Measurements from ENCODE around the gene TM9SF4. TPM values are rescaled to one million over a fixed set of nuclear protein-coding genes. Genes with fewer than 3 reads are reported as not detected.

TM9SF4 gene, protein sequence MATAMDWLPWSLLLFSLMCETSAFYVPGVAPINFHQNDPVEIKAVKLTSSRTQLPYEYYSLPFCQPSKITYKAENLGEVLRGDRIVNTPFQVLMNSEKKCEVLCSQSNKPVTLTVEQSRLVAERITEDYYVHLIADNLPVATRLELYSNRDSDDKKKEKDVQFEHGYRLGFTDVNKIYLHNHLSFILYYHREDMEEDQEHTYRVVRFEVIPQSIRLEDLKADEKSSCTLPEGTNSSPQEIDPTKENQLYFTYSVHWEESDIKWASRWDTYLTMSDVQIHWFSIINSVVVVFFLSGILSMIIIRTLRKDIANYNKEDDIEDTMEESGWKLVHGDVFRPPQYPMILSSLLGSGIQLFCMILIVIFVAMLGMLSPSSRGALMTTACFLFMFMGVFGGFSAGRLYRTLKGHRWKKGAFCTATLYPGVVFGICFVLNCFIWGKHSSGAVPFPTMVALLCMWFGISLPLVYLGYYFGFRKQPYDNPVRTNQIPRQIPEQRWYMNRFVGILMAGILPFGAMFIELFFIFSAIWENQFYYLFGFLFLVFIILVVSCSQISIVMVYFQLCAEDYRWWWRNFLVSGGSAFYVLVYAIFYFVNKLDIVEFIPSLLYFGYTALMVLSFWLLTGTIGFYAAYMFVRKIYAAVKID
- total RNA-seq (2014; rRNA removed) = 32.6 and 36.8 TPM in 2 replicates
- 25.6 TPM for polyA plus RNA-seq (2012)

DNA sequence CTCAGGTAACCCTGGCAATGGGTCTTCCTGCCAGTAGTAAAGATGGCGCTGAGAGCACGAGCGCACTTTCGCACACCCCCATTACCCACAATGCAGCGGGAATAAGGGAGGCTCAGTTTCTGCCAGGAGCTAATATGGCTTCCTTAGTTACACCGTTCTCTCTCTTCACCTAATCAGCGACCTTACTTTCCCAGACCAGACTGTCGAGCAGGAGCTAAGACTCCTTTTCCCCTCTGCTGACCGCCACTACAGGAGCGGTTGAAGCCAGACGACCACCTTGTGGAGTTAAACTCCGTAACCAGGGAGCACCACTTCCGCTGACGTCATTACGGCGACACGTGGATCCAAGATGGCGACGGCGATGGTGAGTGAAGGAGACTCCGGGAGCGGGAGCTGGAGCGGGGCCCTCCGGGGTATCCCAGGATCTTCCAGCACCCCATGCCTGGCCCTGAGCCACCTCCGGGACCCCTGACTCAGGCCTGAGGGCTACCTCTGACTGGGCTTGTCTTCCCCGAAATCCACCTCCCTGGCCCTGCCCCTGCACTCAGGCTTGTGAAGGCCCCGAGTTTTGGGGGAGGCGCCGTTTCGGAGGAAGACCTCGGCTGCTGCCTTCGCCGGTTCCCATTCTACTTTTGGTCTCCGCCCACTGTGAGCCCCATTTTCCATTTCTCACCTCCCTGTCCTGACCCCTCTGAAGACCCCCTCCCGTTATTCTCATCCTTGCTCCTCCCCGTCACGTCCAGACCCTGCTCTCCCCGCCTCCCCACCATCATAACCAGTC is at the start of gene TM9SF4:
TSS of gene TM9SF4 (plus strand) at position 323 of the 781 bp plus-strand sequence. CDS start at position 350, 27 bp downstream.
- peak; percentile 94 for DNase-seq (ENCODE audit: low read depth)

DNA sequence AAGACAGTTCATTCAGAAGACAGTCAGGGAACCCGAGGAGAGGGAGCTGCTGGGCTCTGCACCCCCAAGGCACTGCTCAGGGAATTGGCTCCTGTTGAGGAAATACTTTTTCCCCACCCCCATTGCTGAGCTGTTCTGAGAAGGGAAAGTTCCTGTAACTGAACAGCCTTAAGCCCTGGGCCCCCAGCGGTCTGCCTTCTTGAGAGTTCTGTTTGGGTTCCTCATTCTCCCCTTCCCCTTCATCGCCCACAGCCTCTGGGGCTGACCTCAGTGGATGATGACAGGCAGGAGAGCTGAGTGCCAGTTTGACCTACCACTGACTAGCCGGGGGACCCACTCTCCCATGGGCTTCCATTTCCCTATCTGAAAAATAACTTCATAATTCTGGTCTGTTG is 46.7 kb upstream of the TM9SF4 start:
- no peak for DNase-seq (ENCODE audit: low read depth)

DNA sequence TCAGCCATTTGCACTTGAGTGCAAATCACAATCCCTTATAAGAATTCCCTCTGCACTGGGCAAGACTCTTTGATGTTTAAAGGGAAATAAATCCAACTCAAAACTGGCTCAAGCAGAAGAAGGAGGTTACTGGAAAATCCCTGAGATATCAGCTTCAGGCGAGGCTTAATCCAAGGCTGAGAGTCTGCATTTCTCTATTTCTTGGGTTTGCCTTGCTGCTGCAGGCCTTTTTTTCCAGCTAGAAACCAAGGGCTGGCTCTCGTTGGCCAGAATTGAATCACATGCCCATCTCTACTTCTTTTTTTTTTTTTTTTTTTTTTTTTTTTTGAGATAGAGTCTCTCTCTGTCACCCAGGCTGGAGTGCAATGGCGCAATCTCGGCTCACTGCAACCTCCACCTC is 45.8 kb upstream of the TM9SF4 start:
- no peak for DNase-seq (ENCODE audit: low read depth)

DNA sequence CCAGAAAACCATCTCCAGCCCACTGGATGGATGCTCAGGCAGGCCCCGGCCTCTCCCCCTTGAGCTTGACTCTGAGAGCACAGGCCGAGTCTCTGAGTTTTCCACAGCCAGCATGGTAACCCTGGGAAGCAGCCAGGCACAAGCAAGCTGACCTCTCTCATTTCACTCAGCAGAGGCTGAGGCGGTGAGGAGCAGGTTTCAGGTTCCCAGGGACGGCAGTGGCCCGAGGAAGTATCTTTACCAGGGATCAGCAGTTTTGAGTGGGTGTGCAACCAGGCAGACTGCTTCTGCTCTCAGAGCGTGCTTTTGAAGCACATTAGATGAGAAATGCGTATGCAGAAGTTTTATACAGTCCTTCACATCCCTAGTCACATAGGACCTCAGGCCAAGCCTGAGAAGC is 44.8 kb upstream of the TM9SF4 start:
- DNase-seq (ENCODE audit: low read depth) = no peak

DNA sequence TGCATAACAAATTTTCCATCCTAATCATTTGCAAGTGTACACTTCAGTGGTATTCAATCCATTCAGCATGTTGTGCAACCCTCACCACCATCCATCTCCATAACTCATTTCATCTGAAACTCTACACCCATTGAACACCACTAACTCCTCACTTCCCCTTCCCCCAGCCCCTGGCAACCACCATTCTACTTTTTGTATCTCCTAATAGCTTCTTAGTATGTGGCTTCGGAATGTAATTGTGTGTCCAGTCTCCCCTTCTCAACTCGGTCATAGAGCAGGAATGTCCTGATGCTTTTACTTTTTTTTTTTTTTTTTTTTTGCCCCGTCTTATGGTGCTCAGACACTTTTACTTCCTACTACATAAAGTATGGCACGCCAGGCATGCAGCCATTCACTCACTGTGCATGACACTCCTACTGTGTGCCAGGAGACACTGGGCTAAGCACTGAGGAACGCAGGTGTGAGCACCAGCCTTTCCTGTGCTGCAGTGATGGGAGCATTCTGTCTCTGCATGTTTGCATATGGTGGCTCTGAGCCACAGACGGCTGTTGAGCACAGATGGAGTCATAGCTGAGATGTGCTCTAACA is 42.2 kb upstream of the TM9SF4 start:
- DNase-seq (ENCODE audit: low read depth) = peak; percentile 70

DNA sequence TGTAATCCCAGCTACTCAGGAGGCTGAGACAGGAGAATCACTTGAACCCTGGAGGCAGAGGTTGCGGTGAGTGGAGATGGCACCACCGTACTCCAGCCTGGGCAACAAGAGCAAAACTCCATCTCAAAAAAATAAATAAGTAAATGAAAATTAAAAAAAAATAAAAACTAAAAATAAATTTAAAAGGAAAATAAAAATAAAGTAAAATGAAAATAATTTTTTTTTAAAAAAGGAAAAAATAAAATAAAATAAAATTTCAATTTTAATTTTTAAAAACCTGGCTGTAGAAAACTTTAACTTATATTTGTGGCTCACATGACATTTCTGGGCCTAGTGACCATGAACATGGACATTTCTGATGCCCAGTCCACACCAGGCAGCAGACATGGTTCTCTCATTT is 41.3 kb upstream of the TM9SF4 start:
- no peak for DNase-seq (ENCODE audit: low read depth)

DNA sequence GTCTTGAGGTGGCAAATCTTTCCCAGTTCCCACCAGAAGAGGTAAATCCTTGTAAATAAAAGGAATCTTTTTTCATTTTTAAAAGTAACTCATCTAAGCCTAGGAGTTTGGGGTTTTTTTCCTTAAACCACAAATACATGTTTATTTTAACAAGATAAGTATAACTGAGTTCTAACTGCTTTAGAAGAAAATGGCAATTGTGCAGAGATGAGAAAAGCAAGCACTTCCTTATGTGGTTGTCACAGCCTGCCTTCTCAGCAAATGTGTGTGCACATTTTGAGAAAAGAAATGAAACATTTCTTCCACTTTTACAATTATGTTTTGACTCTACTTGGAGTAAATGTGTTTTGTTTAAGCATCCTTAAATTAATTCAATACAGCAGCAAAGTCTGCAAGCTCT is 39.8 kb upstream of the TM9SF4 start:
- DNase-seq (ENCODE audit: low read depth) = no peak

DNA sequence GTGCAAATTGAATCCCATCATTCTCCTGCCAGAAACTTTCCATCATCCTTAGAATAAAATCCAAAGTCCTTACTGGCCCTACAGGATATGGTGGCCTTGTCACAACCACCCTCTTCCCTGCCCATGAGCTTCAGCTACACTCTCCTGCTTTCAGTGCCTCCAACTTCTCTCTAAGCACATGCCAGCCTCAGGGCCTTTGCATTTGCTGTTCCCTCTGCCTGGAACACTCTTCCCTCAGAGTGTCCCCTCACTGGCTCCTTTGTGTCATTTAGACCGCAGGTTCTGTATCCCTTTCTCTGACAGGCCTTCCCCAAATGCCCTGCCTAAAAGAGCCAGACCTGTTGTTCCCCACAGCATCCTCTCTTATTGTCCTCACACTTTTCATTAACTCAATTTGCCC is 39.2 kb upstream of the TM9SF4 start:
- no peak for DNase-seq (ENCODE audit: low read depth)

DNA sequence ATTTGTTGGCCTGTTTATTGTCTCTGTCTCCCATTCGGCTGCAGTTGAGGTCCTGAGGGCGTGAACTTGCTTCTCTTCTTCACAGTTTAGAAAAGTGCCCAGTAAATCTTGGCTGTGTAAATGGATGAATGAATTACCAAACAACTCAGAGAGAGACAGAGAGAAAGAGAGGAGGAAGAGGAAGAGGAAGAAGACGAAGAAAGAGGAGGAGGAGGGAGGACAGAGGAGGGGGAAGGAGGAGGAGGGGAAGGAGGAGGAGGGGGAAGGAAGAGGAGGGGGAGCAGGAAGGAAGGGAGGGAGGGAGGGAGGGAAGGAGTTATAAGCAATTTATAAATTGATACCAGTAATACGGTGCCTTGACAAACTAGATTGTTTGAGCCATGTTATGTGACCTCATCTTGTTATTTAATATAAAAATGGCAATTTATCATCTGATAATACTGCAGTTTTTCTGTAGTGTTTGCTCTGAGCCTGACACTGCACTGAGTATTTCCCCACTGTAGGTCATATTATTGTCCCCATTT is 38.8 kb upstream of the TM9SF4 start:
- DNase-seq (ENCODE audit: low read depth) = no peak

DNA sequence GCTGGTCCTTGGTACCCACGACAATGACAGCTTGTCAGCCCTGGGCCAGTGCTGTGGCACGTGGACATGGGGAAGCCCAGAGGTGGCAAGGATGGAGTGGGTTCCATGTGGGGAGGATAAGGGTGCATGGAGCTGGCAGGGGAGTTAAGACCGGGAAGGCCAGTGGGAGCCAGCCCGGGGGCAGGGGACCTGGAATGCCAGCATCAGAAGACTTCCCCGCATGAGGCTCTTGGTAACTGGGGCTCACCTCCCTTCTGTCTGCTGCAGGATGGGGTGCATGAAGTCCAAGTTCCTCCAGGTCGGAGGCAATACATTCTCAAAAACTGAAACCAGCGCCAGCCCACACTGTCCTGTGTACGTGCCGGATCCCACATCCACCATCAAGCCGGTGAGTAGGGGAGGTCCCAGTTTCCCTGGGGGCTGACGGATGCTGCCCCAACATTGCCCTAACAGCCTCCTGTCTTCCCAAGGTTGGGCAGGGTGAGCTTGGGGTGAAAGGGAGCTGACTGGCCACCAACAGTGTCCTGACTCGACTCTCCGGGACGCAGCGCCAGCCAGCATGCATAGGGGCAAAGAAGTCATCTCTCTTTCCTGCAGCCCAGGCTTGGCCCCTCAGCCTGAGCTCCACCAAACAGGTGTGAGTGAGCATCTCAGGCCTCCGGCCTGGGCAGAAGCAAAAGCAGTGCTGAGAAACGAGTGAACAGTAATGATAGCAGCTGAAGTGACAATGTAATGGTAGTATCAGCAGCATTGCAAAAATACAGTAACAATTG is 37.9 kb upstream of the TM9SF4 start:
- DNase-seq (ENCODE audit: low read depth) = no peak

DNA sequence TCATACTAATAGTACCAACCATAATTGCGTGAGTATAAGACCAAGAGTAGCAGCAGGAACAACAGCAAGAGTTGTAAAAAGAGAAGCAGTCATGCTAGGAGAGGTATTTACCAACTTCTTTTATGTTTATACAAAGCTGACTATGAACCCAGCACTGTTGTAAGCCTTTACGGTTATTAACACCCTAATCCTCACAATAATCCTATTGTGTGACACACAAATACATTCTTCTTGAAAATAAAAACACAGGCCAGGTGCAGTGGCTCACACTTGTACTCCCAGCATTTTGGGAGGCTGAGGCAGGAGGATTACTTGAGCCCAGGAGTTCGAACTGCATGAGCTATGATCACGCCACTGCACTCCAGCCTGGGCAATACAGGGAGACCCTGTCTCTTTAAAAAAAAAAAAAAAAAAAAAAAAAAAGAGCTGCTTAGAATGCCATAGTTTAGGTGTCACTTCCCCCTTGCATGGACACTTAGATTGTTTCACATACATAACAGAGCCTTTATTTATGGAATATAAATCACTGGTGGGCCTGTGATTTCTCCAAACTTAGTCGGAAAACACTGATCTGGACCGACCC is 37.3 kb upstream of the TM9SF4 start:
- DNase-seq (ENCODE audit: low read depth) = no peak

DNA sequence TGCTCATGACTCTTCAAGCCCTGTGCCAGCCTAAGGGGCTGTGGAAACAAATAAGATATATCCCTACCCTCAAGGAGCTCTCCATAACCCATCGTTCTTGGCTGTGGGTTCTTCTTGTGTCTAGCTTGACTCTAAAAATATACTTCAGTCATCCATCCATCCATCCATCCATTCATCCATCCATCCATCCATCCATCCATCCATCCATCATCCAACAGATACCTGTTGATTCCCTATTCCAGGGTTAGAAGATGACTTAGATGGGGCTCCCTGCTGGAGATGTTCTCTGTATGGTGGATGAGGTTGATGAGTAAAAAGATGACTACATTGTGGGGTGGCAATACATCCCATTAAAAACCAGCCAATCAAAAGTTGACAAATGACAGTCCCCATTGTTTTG is 34.0 kb upstream of the TM9SF4 start:
- no peak for DNase-seq (ENCODE audit: low read depth)

DNA sequence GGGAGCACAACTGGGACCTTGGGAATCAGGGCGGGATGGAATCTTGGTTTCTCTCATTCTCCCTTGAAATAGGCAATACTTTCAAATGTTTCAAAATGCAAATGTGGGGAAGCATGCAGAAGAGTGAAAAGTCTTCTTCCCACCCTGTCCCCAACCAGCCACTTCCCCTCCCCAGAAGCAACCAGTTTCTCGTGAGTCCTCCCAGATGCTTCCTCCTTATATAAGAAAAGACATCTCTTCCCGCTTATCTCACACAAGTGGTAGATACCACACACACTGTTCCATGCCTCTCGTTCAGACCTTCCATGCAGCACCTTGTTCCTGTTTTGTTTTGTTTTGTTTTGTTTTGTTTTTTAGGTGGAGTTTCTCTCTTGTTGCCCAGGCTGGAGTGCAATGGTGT is 32.3 kb upstream of the TM9SF4 start:
- no peak for DNase-seq (ENCODE audit: low read depth)

DNA sequence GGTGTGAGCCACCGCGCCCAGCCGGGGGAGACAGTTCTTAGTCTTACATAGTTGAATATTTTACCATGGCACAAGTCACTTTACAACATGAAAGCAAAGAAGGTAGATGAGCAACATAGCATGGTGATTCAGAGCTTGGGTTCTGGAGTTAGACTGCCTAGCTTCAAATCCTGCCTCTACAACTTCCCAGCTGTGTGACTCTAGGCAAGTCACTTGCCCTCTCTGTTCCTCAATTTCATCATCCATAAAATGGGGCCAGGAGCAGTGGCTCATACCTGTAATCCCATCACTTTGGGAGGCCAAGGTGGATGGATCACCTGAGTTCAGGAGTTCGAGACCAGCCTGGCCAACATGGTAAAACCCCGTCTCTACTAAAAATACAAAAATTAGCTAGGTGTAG is 31.2 kb upstream of the TM9SF4 start:
- no peak for DNase-seq (ENCODE audit: low read depth)

DNA sequence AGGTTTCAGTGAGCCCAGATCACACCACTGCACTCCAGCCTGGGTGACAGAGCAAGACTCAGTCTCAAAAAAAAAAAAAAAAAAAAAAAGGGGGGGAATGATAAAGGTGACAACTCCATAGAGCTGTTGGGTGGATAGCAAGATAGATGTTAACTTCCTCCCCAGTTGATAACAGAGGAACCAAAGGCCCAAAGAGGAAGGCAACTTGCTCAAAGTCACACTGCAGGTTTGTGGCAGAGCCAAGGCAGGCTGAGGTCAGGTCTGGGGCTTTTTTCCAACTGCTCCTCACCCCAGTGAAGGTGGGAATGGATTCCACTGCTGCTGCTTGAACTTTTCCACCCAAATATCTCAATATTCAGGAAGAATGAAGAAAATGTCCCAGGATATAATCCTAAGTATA is 30.7 kb upstream of the TM9SF4 start:
- no peak for DNase-seq (ENCODE audit: low read depth)

DNA sequence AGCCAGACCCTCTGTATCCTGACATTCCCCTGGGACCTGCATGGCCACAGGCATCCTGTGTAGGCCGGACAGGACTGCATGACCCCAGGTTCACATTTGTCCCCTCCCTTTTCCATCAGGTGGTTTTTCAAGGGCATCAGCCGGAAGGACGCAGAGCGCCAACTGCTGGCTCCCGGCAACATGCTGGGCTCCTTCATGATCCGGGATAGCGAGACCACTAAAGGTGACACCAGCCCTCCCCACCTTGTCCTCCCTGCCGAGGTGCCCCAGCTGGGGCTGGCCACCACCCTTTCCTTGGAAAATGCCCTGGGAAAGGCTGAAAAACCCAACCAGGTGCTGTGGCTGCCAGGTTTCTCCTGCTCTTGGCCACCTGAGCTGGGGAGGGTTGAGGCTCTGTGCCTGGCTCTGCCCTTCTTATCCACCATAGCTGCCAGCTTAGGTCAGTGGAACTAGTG is 29.8 kb upstream of the TM9SF4 start:
- DNase-seq (ENCODE audit: low read depth) = no peak

DNA sequence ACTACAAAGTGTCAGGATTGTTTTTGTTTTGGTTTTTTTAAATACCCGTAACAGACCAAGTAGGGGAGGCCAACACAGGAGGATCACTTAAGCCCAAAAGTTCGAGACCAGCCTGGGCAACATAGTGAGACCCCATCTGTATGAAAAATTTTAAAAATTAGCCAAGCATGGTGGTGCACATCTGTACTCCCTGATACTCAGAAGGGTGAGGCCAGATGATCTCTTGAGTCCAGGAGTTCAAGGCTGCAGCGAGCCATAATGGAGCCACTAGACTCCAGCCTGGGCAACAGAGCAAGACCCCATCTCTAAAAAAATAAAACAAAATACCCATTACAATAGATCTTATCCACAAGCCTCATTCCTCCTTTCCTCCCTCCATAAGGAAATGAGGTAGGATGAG is 28.7 kb upstream of the TM9SF4 start:
- DNase-seq (ENCODE audit: low read depth) = no peak

DNA sequence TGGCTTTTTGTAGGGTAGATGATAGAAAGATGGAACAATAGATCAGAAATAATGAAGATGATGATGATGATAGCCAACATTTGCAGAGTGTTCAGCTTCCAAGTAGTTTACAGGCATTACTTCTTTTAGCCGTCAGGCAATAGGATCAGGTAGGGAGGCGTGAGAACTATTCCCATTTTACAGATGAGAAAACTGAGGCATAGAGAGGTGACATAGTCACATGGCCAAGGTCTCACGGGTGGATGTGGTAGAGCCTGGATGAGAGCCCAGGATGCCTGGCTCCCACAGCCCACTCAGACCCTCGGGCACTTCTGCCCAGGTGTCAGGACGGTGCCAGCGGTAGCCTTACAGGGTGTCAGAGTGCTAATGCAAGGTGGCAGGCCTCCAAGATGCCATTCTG is 26.0 kb upstream of the TM9SF4 start:
- no peak for DNase-seq (ENCODE audit: low read depth)

DNA sequence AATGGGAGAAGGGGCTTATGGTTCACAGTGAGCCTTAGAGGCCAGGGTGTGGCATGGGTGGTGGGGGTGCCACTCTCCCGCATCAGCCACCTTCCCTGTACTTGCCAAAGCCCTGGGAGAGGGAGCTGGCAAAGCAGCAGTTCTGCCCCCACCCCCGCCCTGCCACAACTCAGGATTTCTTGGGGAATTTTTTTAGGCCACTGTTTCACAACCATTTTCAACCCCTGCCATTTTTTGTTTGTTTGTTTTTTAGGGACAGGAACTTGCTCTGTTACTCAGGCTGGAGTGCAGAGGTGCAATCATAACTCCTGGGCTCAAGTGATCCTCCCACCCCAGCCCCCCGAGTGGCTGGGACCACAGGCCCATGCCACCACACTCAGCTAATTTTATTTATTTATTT is 22.4 kb upstream of the TM9SF4 start:
- DNase-seq (ENCODE audit: low read depth) = no peak

DNA sequence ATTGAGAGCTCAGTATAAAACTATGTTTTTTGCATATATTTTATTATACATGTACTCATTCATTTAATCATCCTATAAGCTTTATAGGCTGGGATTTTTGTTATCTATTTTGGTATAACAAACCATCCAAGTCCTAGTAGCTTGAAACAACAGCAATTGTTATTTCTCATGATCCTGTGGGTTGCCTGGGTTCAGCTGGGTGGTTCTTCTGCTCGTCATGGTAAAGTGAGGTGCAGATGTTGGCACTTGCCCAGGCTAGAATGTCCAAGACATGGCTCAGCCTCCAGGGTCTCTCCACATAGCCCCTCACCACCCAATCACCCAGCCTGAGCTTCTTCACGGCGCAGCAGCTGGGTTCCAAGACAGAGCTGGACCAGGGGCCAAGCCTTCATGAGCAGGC is 20.8 kb upstream of the TM9SF4 start:
- DNase-seq (ENCODE audit: low read depth) = no peak

All from LHCN-M2 (cell line).